Measurements from ENCODE around the gene AFP. TPM values are rescaled to one million over a fixed set of nuclear protein-coding genes. Genes with fewer than 3 reads are reported as not detected.
A peak's percentile ranks its signal among the peaks of the same experiment; 100 is the strongest.

The AFP gene
- polyA plus RNA-seq, 1 donor (not counting 4 experiments of a cell fraction or from before 2014, with no cell fraction given), result 1.8 TPM

DNA sequence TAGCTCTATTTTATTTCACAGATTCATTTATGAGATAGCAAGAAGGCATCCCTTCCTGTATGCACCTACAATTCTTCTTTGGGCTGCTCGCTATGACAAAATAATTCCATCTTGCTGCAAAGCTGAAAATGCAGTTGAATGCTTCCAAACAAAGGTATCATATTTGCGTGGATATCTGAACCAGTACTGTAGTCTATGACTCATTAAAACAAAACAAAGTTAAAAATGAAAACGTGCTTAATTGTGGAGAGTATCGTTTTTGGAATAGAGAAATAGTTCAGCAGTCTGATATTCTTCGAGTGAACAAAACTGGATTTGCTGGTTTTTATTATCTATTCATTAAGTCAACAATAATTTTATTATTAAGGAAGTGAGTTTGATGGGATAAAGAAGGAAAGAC is 6.3 kb downstream of the AFP start:
- H3K9me3 ChIP-seq (ENCODE audit: control insufficient read depth, low read depth, low read length), result no peaks in the 10 kb centered on the region
- dilution Hi-C loops (cut with MboI; ENCODE audit: extremely low pct_ligation_motif_present, low sequenced_read_pairs), result no loop called here
- H4K20me1 ChIP-seq (ENCODE audit: control insufficient read depth, extremely low read depth, insufficient read depth, low read length), result no peaks in the 10 kb centered on the region
- no peaks in the 10 kb centered on the region for H3K36me3 ChIP-seq (ENCODE audit: control insufficient read depth in 2 of 2, extremely low read depth in 1 of 2, insufficient read depth in 2 of 2, low read length in 2 of 2)
- no peak for TF ChIP-seq EZH2 (IDR thresholded peaks at IDR 0.05; ENCODE audit: low read length)
- TF ChIP-seq, protein P1, sequence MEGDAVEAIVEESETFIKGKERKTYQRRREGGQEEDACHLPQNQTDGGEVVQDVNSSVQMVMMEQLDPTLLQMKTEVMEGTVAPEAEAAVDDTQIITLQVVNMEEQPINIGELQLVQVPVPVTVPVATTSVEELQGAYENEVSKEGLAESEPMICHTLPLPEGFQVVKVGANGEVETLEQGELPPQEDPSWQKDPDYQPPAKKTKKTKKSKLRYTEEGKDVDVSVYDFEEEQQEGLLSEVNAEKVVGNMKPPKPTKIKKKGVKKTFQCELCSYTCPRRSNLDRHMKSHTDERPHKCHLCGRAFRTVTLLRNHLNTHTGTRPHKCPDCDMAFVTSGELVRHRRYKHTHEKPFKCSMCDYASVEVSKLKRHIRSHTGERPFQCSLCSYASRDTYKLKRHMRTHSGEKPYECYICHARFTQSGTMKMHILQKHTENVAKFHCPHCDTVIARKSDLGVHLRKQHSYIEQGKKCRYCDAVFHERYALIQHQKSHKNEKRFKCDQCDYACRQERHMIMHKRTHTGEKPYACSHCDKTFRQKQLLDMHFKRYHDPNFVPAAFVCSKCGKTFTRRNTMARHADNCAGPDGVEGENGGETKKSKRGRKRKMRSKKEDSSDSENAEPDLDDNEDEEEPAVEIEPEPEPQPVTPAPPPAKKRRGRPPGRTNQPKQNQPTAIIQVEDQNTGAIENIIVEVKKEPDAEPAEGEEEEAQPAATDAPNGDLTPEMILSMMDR (optimal IDR thresholded peaks at IDR 0.05 in 1 of 3, IDR thresholded peaks at IDR 0.05 in 1 of 3, conservative IDR thresholded peaks at IDR 0.05 in 1 of 3; ENCODE audit: extremely low read depth in 1 of 3, insufficient read depth in 2 of 3, low read length in 3 of 3), result no peak
- FAIRE-seq (no peak), DNase-seq (ENCODE audit: low read depth, low spot score) (no peak)
- peak overlapping the region; percentile 51 for H3K4me2 ChIP-seq (ENCODE audit: control insufficient read depth, extremely low read depth, insufficient read depth, low read depth, low read length)
- peaks cover 1% of the 10 kb centered on the region for H3K4me1 ChIP-seq (ENCODE audit: control insufficient read depth, extremely low read depth, insufficient read depth, low read length)
- no peaks in the 10 kb centered on the region for H3K79me2 ChIP-seq (ENCODE audit: control insufficient read depth, insufficient read depth, low read length)
- H3K9me1 ChIP-seq (ENCODE audit: control insufficient read depth, extremely low read depth, insufficient read depth, low read length), result no peaks in the 10 kb centered on the region
- peak overlapping the region; percentile 50 for H2AFZ ChIP-seq (ENCODE audit: control insufficient read depth, low read length)
- H3K9ac ChIP-seq (ENCODE audit: control insufficient read depth, extremely low read depth, insufficient read depth, low read length), result no peak overlapping the region
- H3K27ac ChIP-seq (ENCODE audit: control insufficient read depth, insufficient read depth, low read length), result no peak overlapping the region
- no peaks in the 10 kb centered on the region for H3K27me3 ChIP-seq (ENCODE audit: control insufficient read depth, extremely low read depth, insufficient read depth, low read length)
- H3K4me3 ChIP-seq (ENCODE audit: control insufficient read depth in 2 of 3, extremely low read depth in 1 of 3, insufficient read depth in 2 of 3, low read depth in 1 of 3, low read length in 3 of 3), result peak overlapping the region in 1 of 3 experiments; percentile 1

GRCh38 chr4:73443224-73443623 is 7.2 kb downstream of the AFP start:
- Histone ChIP-seq H3K4me2 (ENCODE audit: control insufficient read depth, extremely low read depth, insufficient read depth, low read depth, low read length) (no peak overlapping the region), H3K4me3 (ENCODE audit: control insufficient read depth in 2 of 3, extremely low read depth in 1 of 3, insufficient read depth in 2 of 3, low read depth in 1 of 3, low read length in 3 of 3) (no peak overlapping the region), H2AFZ (ENCODE audit: control insufficient read depth, low read length) (no peak overlapping the region), H3K9me1 (ENCODE audit: control insufficient read depth, extremely low read depth, insufficient read depth, low read length) (no peaks in the 10 kb centered on the region), H3K36me3 (ENCODE audit: control insufficient read depth in 2 of 2, extremely low read depth in 1 of 2, insufficient read depth in 2 of 2, low read length in 2 of 2) (no peaks in the 10 kb centered on the region), H3K79me2 (ENCODE audit: control insufficient read depth, insufficient read depth, low read length) (no peaks in the 10 kb centered on the region), H3K9me3 (ENCODE audit: control insufficient read depth, low read depth, low read length) (no peaks in the 10 kb centered on the region), H3K27me3 (ENCODE audit: control insufficient read depth, extremely low read depth, insufficient read depth, low read length) (no peaks in the 10 kb centered on the region), H3K27ac (ENCODE audit: control insufficient read depth, insufficient read depth, low read length) (no peak overlapping the region), H3K4me1 (ENCODE audit: control insufficient read depth, extremely low read depth, insufficient read depth, low read length) (peaks cover 8% of the 10 kb centered on the region), H3K9ac (ENCODE audit: control insufficient read depth, extremely low read depth, insufficient read depth, low read length) (no peak overlapping the region), H4K20me1 (ENCODE audit: control insufficient read depth, extremely low read depth, insufficient read depth, low read length) (no peaks in the 10 kb centered on the region)
- no peak for FAIRE-seq
- DNase-seq (ENCODE audit: low read depth, low spot score), result no peak
- no peak for TF ChIP-seq EZH2 (IDR thresholded peaks at IDR 0.05; ENCODE audit: low read length)
- TF ChIP-seq, protein P1 (optimal IDR thresholded peaks at IDR 0.05 in 1 of 3, IDR thresholded peaks at IDR 0.05 in 1 of 3, conservative IDR thresholded peaks at IDR 0.05 in 1 of 3; ENCODE audit: extremely low read depth in 1 of 3, insufficient read depth in 2 of 3, low read length in 3 of 3), result no peak
- dilution Hi-C loops (cut with MboI; ENCODE audit: extremely low pct_ligation_motif_present, low sequenced_read_pairs), result no loop called here

All from keratinocyte (primary cell).